Right atrium auricular region (tissue), 2 donors: Measurements from ENCODE around the gene SPAG6. TPM values are rescaled to one million over a fixed set of nuclear protein-coding genes. Genes with fewer than 3 reads are reported as not detected.

ENCODE experiments used
- DNase-seq: peaks from one replicate; pipeline ENCODE4 v3.0.0-alpha.2; 2019; ENCODE audit warnings: low spot score
- H3K27ac ChIP-seq, 2 donors: fragments of 200-600 bp; sonication (generic); 1 replicate in 1 of 2; 2 replicates in 1 of 2; pipeline ENCODE4 v1.5.1; 2016 to 2019
- H3K27me3 ChIP-seq, 2 donors: fragments of 200-600 bp; sonication (generic); one replicate each; pipeline versions ENCODE4 v1.5.1 to v1.6.0; 2017 to 2019
- H3K36me3 ChIP-seq: fragments of 200-600 bp; sonication (generic); one replicate; pipeline ENCODE4 v1.5.1; 2016
- H3K4me1 ChIP-seq, 2 donors: fragments of 200-600 bp; sonication (generic); one replicate each; pipeline versions ENCODE4 v1.5.1 to v1.6.0; 2017 to 2019
- H3K4me3 ChIP-seq, 2 donors: fragments of 200-600 bp; sonication (generic); 1 replicate in 1 of 2; 2 replicates in 1 of 2; pipeline ENCODE4 v1.5.1; 2017 to 2019; ENCODE audit warnings: mild to moderate bottlenecking in 1 of 2, moderate library complexity in 1 of 2
- H3K9me3 ChIP-seq, 2 donors: fragments of 200-600 bp; sonication (generic); one replicate each; pipeline ENCODE4 v1.5.1; 2019
- total RNA-seq, 2 donors: library from RNA; depleted of rRNA; stranded (reverse); fragments of >200 nt; gene quantifications; one replicate each; pipeline ENCODE4 v1.1.0, GENCODE V29; 2016
- TF ChIP-seq, protein P1 (sequence below), 2 donors: fragments of 200-600 bp; sonication (generic); IDR thresholded peaks; one replicate each; pipeline ENCODE4 v1.5.1; 2019; ENCODE audit warnings: antibody characterized with exemption in 2 of 2

The SPAG6 gene
- total RNA-seq, 2 donors from 2014 or later, result not detected

DNA sequence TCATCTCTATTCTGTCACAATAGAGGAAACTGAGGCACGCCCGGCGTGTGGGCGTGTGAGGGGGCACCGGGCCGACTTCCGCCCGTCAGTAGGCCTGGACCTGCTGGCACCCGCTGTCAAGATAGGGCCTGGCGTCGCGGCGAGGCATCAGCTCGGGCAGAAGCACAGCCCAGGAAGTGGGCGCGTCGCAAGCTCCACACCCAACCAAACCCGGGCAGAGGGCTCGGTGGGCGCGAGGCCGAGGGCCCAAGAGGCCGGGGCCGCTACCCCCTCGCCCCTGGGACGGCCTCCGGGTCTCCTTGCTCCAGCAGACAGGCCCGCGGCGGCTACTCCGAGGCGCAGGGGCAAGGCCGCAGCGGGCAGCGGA lies 91.2 kb downstream of the SPAG6 start:
- TF ChIP-seq, protein P1, sequence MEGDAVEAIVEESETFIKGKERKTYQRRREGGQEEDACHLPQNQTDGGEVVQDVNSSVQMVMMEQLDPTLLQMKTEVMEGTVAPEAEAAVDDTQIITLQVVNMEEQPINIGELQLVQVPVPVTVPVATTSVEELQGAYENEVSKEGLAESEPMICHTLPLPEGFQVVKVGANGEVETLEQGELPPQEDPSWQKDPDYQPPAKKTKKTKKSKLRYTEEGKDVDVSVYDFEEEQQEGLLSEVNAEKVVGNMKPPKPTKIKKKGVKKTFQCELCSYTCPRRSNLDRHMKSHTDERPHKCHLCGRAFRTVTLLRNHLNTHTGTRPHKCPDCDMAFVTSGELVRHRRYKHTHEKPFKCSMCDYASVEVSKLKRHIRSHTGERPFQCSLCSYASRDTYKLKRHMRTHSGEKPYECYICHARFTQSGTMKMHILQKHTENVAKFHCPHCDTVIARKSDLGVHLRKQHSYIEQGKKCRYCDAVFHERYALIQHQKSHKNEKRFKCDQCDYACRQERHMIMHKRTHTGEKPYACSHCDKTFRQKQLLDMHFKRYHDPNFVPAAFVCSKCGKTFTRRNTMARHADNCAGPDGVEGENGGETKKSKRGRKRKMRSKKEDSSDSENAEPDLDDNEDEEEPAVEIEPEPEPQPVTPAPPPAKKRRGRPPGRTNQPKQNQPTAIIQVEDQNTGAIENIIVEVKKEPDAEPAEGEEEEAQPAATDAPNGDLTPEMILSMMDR (IDR thresholded peaks at IDR 0.05), result no peak
- no peak for DNase-seq
- Histone ChIP-seq H3K9me3 (no peaks in the 10 kb centered on the region), H3K27ac (peak overlapping the region; percentile 95 to 96), H3K36me3 (no peaks in the 10 kb centered on the region), H3K4me1 (peaks cover 0 to 13% of the 10 kb centered on the region in 2 donors), H3K27me3 (no peaks in the 10 kb centered on the region), H3K4me3 (peak overlapping the region; percentile 70 to 78)

DNA sequence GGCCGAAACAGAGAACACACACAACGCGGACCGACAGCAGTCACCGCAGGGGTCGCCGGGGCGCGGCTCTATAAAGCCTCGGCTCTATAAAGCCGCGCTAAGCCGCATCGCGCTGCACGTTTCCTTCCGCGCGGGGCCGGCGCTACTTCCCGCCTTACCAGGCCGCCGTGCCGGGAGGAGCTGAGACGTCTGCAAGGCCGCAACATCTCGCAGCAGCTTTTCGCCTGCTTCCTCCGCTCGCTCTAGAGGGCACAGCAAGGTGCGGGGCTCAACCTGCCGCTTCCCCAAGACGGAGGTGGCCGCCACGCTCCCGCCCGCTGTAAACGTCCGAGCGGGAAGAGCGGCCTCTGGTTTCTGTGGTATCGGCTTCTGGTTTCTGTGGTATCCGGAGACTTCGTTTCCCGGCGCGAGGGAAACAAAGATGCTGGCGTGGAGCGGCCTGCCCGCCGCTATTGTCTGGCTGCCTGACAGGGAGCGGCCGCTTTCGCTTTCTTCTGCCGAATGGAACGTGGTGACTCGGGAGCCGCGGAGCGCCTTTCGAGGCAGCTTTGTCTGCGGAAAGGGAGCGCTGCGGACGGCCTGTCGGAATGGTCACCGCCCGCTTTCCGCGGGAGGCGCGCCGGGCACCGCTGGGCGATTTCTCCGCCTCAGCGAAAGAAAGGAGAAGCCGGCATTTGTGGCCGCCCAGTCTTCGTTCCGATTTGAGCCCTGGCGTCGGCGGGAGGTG lies 91.8 kb downstream of the SPAG6 start:
- peak overlapping the region; percentile 95 to 96 for H3K27ac ChIP-seq
- H3K4me1 ChIP-seq, result peaks cover 0 to 13% of the 10 kb centered on the region in 2 donors
- no peaks in the 10 kb centered on the region for H3K27me3 ChIP-seq
- peak overlapping the region; percentile 70 to 78 for H3K4me3 ChIP-seq
- DNase-seq, result peak; percentile 90
- no peaks in the 10 kb centered on the region for H3K9me3 ChIP-seq
- no peaks in the 10 kb centered on the region for H3K36me3 ChIP-seq
- TF ChIP-seq, protein P1 (IDR thresholded peaks at IDR 0.05), result peak in 1 of 2 donors; percentile 37

DNA sequence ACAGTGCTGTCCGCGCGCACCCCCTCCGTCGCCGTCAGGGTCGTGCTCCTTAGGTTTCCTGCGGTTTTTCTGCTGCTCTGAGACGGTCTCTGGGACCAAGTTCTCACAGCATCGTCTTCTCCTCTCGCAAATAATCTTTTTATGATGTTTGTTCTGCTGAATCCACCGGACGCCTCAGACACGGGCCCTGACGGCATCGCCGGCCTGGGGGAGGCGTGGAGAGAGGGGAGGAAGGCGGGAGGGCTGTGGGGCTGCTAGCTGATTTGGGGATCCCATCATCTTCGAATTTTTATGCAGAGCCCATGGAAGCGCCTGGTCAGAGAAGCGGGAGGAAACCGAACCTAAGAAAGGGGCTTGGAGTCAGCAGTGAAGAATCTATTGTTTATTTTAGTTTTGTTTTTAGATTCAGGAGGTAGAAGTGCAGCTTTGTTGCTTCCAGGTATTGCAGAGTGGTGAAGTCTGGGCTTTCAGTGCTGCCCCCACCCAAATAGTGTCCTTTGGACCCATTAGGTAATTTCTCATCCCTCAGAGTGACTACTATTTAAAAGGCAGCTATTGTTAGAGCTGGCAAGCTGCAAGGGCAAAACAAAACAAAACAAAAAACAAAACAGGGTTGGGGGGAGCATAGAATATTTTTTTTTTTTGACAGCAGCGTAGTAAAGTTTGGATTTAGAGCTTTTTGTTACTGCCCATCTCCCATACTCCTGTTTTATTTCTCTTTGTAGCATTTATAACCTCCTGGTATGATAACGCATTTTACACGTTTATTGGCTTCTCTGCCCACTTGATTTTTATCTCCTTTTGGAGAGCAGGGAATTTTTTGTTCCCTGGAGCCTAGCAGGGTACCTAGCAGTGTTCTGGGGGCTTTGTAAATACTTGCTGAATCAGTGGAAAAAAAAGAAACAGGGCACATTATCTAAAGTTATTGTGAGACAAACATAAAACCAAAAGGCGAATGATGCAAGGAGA lies 92.6 kb downstream of the SPAG6 start:
- TF ChIP-seq, protein P1 (IDR thresholded peaks at IDR 0.05), result no peak
- Histone ChIP-seq H3K4me1 (peaks cover 0 to 13% of the 10 kb centered on the region in 2 donors), H3K27me3 (no peaks in the 10 kb centered on the region), H3K27ac (peak overlapping the region; percentile 95 to 96), H3K4me3 (peak overlapping the region; percentile 70 to 78), H3K36me3 (no peaks in the 10 kb centered on the region), H3K9me3 (no peaks in the 10 kb centered on the region)
- DNase-seq, result no peak

DNA sequence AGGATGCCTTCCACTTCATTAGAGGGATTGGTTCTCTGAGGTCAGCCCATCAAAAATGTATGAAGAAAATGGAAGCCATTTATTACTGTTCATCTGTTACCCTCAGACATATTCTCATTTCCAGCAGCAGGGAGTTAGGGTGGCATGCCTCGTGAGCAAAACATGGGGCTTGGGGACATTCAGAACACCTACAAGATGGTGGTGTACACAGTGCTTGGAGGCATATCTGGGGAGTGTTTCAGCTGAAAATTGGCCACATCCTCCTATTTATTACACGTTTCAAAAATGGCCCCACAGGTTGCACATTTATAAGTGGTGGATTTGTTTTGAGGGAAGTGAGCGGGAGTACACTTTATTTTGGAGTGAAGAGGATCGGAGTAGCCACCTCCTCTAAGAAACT lies 93.4 kb downstream of the SPAG6 start:
- TF ChIP-seq, protein P1 (IDR thresholded peaks at IDR 0.05), result no peak
- Histone ChIP-seq H3K4me3 (no peak overlapping the region), H3K9me3 (no peaks in the 10 kb centered on the region), H3K4me1 (peaks cover 0 to 13% of the 10 kb centered on the region in 2 donors), H3K27me3 (no peaks in the 10 kb centered on the region), H3K27ac (peak overlapping the region in 1 of 2 donors; percentile 95), H3K36me3 (no peaks in the 10 kb centered on the region)
- no peak for DNase-seq

DNA sequence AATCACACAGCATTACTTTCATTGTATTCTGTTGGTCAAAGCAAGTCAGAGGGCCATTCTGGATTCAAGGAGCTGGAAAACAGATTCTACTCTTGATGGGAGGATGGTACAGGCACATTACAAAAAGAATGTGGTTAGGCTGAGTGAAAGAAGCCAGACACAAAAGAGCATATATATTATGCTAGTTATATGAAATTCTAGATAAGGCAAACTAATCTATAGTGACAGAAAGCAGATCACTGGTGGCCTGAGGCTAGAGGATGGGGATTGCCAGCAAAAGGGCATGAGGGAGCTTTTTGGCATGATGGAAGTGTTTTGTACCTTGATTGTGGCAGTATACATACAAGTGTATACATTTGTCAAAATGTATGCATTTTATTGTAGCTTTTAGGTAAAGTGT lies 96.8 kb downstream of the SPAG6 start:
- Histone ChIP-seq H3K4me3 (no peak overlapping the region), H3K4me1 (peaks cover 0 to 13% of the 10 kb centered on the region in 2 donors), H3K27ac (no peak overlapping the region), H3K27me3 (no peaks in the 10 kb centered on the region), H3K36me3 (no peaks in the 10 kb centered on the region), H3K9me3 (no peaks in the 10 kb centered on the region)
- no peak for DNase-seq
- TF ChIP-seq, protein P1 (IDR thresholded peaks at IDR 0.05), result no peak
